Bronchial epithelial cell (primary cell): ENCODE measurements around the gene CCM2. TPM values are rescaled to one million over a fixed set of nuclear protein-coding genes. Genes with fewer than 3 reads are reported as not detected.
"Not testable (repeated sequence)": the region's sequence is repeated elsewhere in the genome, so short reads cannot be mapped to it uniquely, and the experiment has no call there.

ENCODE experiments used
- DNase-seq: peaks from one replicate; pipeline ENCODE4 v3.0.0-alpha.2; 2010; ENCODE audit warnings: low read depth
- FAIRE-seq: peaks from 2 replicates; lab custom pipeline; 2011; peaks lifted over from hg19 to GRCh38; lab: Jason Lieb, UNC
- H3K27me3 ChIP-seq: 2 replicates; pipeline ENCODE4 v1.5.1; 2011; ENCODE audit warnings: low read length; ENCODE audit not compliant: control insufficient read depth, insufficient read depth
- H3K36me3 ChIP-seq: 2 replicates; pipeline ENCODE4 v1.5.1; 2011; ENCODE audit warnings: low read length; ENCODE audit not compliant: control insufficient read depth, insufficient read depth
- H3K4me3 ChIP-seq: 2 replicates; pipeline ENCODE4 v1.5.1; 2011; ENCODE audit warnings: mild to moderate bottlenecking, low read depth, low read length, control low read depth
- CTCF ChIP-seq: IDR thresholded peaks from 2 replicates; pipeline ENCODE4 v1.5.1; 2011; ENCODE audit warnings: mild to moderate bottlenecking, moderate library complexity, low read length, control low read depth, inconsistent platforms; ENCODE audit not compliant: insufficient read depth, severe bottlenecking
- total RNA-seq: library from RNA; depleted of rRNA; stranded (reverse); fragments of >200 nt; gene quantifications from 2 replicates; pipeline ENCODE4 v1.2.1, GENCODE V29; 2014

Gene CCM2
- total RNA-seq, 1 donor from 2014 or later: 45.0 TPM

- Histone ChIP-seq H3K36me3 (peaks cover 5% of the 10 kb centered on the region), H3K27me3 (no peaks in the 10 kb centered on the region), H3K4me3 (no peak overlapping the region)
- FAIRE-seq: no peak
- no peak for DNase-seq
- TF ChIP-seq CTCF: no peak
Observed at GRCh38 chr7:45031829-45032228, 31.8 kb downstream of the CCM2 start.

GRCh38 chr7:45032421-45032820 lies 32.4 kb downstream of the CCM2 start:
- H3K27me3 ChIP-seq: no peaks in the 10 kb centered on the region
- H3K4me3 ChIP-seq: no peak overlapping the region
- peaks cover 5% of the 10 kb centered on the region for H3K36me3 ChIP-seq
- no peak for TF ChIP-seq CTCF
- DNase-seq: no peak
- FAIRE-seq: no peak

GRCh38 chr7:45033261-45033930 lies 33.4 kb downstream of the CCM2 start:
- FAIRE-seq (peak; percentile 91), DNase-seq (peak; percentile 77)
- TF ChIP-seq CTCF: no peak
- Histone ChIP-seq H3K4me3 (no peak overlapping the region), H3K27me3 (no peaks in the 10 kb centered on the region), H3K36me3 (peaks cover 2% of the 10 kb centered on the region)

GRCh38 chr7:45033931-45034290 lies 33.9 kb downstream of the CCM2 start:
- no peaks in the 10 kb centered on the region for H3K27me3 ChIP-seq
- DNase-seq (peak; percentile 98), FAIRE-seq (peak; percentile 55)
- no peak overlapping the region for H3K4me3 ChIP-seq
- TF ChIP-seq CTCF: no peak
- peaks cover 2% of the 10 kb centered on the region for H3K36me3 ChIP-seq

GRCh38 chr7:45034710-45035109 lies 34.7 kb downstream of the CCM2 start:
- H3K36me3 ChIP-seq, DNase-seq, FAIRE-seq, H3K27me3 ChIP-seq, H3K4me3 ChIP-seq: not testable (repeated sequence)

- Histone ChIP-seq H3K36me3 (peaks cover 1% of the 10 kb centered on the region), H3K27me3 (no peaks in the 10 kb centered on the region), H3K4me3 (no peak overlapping the region)
- DNase-seq (no peak), FAIRE-seq (no peak)
- TF ChIP-seq CTCF: no peak
Observed at GRCh38 chr7:45035371-45035770, 35.4 kb downstream of the CCM2 start.
